BJ (cell line): Measurements from ENCODE around the gene EDEM2. TPM values are rescaled to one million over a fixed set of nuclear protein-coding genes. Genes with fewer than 3 reads are reported as not detected.
"Not testable (repeated sequence)": the region's sequence is repeated elsewhere in the genome, so short reads cannot be mapped to it uniquely, and the experiment has no call there.

ENCODE experiments used
- CTCF ChIA-PET: fragments of 350-600 bp; formaldehyde crosslinking; extraction: SDS; loops from one replicate; lab custom pipeline; 2021; ENCODE audit warnings: antibody characterized with exemption, inconsistent platforms; lab: Yijun Ruan, JAX
- POLR2A ChIA-PET: fragments of 300-600 bp; sonication (Branson Sonifier 250); formaldehyde crosslinking; extraction: SDS; loops from one replicate; lab custom pipeline; 2021; ENCODE audit warnings: antibody characterized with exemption; lab: Charles Lee
- DNase-seq: peaks from one replicate; pipeline ENCODE4 v3.0.0-alpha.2; 2011; ENCODE audit warnings: low read depth
- H3K27me3 ChIP-seq: 2 replicates; pipeline ENCODE4 v1.6.0; 2011; ENCODE audit warnings: low read length; ENCODE audit not compliant: control insufficient read depth, insufficient read depth
- H3K36me3 ChIP-seq: 2 replicates; pipeline ENCODE4 v1.5.1; 2011; ENCODE audit warnings: low read length; ENCODE audit not compliant: control insufficient read depth, insufficient read depth
- H3K4me3 ChIP-seq: 2 replicates; pipeline ENCODE4 v1.5.1; 2011; ENCODE audit warnings: low read depth, mild to moderate bottlenecking, control low read depth, low read length
- CTCF ChIP-seq: IDR thresholded peaks from 2 replicates; pipeline ENCODE4 v1.5.1; 2011; ENCODE audit warnings: low read depth, mild to moderate bottlenecking, control low read depth, inconsistent platforms, low read length, moderate library complexity; ENCODE audit not compliant: insufficient read depth
- polyA plus RNA-seq: library from polyadenylated mRNA; depleted of rRNA; stranded (reverse); fragments of >200 nt; gene quantifications from 2 replicates; pipeline ENCODE4 v1.2.3, GENCODE V29; 2011; rRNA removed
- small RNA-seq: library from RNA; depleted of rRNA; stranded (forward); fragments of <200 nt; gene quantifications from one replicate; pipeline ENCODE3, GENCODE V24; 2012; ENCODE audit warnings: low replicate concordance, low read depth; ENCODE audit not compliant: insufficient read length

EDEM2 gene
- polyA plus RNA-seq, 1 experiment, result 24.7 TPM

DNA sequence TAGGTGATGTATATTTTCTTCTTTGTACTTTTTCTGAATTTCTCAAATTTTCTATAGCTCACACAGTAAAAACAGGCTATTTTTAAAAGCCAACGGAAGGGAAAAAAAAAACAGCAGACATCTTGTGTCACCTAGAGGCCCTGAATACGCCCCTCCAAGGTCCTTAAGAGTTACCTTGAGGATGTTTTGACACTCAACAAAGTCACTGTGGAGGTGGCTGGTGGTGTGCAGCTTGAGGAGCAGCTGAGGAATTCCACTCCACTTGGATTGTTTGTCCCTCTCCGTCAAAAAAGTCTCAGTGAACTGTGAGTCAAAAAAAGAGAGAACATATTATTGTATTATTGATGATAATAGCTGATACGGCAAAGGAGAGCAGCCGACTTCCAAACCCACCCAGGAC lies 69.3 kb downstream of the EDEM2 start:
- no peak overlapping the region for H3K4me3 ChIP-seq
- POLR2A ChIA-PET, result no interaction called here
- no peaks in the 10 kb centered on the region for H3K27me3 ChIP-seq
- DNase-seq, result no peak
- CTCF ChIA-PET, result interaction anchor here (1.0 kb wide), 1 partner anchor 15 kb away, joined by 3 read pairs; the partner anchor contains the start of gene TRPC4AP
- no peak for TF ChIP-seq CTCF
- H3K36me3 ChIP-seq, result peaks cover 6% of the 10 kb centered on the region; the same call in 1 of the 2 replicates

DNA sequence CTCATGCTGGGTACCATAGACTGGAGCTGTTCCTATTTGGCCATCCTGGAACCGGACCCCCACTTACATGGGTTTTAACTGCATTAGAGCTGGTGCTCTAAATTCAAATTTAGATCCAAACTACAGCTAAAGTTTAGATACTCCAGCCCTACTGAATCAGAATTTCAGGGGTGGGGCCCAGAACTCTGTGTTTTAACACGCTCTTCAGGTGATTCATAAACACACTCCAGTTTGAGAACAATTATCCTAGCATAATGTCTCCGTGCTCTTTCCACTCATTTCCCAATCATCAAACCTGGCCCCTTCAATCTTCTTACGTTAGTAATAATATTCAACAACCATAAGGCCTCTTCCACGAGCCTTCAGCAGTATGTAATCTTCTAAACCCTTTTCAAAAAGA lies 69.8 kb downstream of the EDEM2 start:
- ChIA-PET CTCF (interaction anchor here (1.0 kb wide), 1 partner anchor 16 kb away, joined by 3 read pairs; no protein-coding TSS in a partner anchor), POLR2A (no interaction called here)
- no peak for TF ChIP-seq CTCF
- Histone ChIP-seq H3K27me3 (no peaks in the 10 kb centered on the region), H3K4me3 (no peak overlapping the region), H3K36me3 (peaks cover 6% of the 10 kb centered on the region; the same call in 1 of the 2 replicates)
- no peak for DNase-seq

DNA sequence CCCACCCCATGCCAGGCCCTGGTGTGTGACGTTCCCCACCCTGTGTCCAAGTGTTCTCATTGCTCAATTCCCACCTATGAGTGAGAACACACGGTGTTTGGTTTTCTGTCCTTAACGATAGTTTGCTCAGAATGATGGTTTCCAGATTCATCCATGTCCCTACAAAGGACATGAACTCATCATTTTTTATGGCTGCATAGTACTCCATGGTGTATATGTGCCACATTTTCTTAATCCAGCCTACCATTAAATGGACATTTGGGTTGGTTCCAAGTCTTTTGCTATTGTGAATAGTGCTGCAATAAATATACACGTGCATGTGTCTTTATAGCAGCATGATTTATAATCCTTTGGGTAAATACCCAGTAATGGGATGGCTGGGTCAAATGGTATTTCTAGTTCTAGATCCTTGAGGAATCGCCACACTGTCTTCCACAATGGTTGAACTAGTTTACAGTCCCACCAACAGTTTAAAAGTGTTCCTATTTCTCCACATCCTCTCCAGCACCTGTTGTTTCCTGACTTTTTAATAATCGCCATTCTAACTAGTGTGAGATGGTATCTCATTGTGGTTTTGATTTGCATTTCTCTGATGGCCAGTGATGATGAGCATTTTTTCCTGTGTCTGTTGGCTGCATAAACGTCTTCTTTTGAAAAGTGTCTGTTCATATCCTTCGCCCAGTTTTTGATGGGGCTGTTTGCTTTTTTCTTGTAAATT lies 75.5 kb downstream of the EDEM2 start:
- CTCF ChIA-PET, H3K36me3 ChIP-seq, DNase-seq, POLR2A ChIA-PET, H3K4me3 ChIP-seq, H3K27me3 ChIP-seq: not testable (repeated sequence)

DNA sequence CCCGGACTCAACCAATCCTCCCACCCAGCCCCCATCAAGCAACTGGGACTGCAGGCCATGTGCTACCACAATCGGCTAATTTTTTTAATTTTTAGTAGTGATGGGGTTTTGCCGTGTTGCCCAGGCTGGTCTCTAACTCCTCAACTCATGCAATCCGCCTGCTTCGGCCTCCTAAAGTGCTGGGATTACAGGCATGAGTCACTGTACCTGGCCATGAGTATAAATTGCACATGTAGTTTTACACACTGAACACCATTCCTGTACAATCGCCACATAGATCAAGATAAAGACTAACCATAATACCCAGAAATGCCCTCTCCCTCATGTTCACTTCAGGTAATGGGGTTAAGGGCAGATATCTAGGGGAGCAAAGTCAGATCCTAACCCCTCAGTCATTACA lies 80.9 kb downstream of the EDEM2 start:
- no peak for DNase-seq
- CTCF ChIA-PET, result no interaction called here
- H3K36me3 ChIP-seq, result peaks cover 4% of the 10 kb centered on the region
- POLR2A ChIA-PET, result no interaction called here
- H3K27me3 ChIP-seq, result no peaks in the 10 kb centered on the region
- H3K4me3 ChIP-seq, result no peak overlapping the region
- TF ChIP-seq CTCF, result no peak

Small RNAs within 50 kb of the gene (small RNA-seq; reads per million reads assigned to genes)
- gene RF00275 (not detected), gene RNA5SP483 (not detected)

Other genes starting within 250 kb of the EDEM2 start
- gene GSS, start 191.5 kb downstream of the EDEM2 start, polyA plus RNA-seq, result 85.9 and 110 TPM in 2 replicates
- 0.01 and 0.05 TPM in 2 replicates for gene MYH7B, start 191.5 kb downstream of the EDEM2 start, polyA plus RNA-seq
- gene TRPC4AP, start 54.5 kb downstream of the EDEM2 start, polyA plus RNA-seq, result 95.9 and 111 TPM in 2 replicates
- gene PROCR, start 24.7 kb upstream of the EDEM2 start, polyA plus RNA-seq, result 28.0 and 32.8 TPM in 2 replicates
- gene MMP24, start 79.4 kb upstream of the EDEM2 start, polyA plus RNA-seq, result 1.5 and 2.3 TPM in 2 replicates
- gene MMP24OS, start 130.8 kb upstream of the EDEM2 start, polyA plus RNA-seq, result 45.4 and 47.6 TPM in 2 replicates
- 182 and 261 TPM in 2 replicates for gene EIF6, start 137.4 kb upstream of the EDEM2 start, polyA plus RNA-seq
- gene FAM83C, start 145.1 kb upstream of the EDEM2 start, polyA plus RNA-seq, result not detected in 2 replicates